Spleen (tissue), 11 donors: ENCODE data around the gene DCP2. TPM values are rescaled to one million over a fixed set of nuclear protein-coding genes. Genes with fewer than 3 reads are reported as not detected.

ENCODE experiments used
- DNase-seq: peaks from one replicate; pipeline ENCODE4 v3.0.0-alpha.2; 2020
- H3K27ac ChIP-seq, 8 donors: fragments of 200-600 bp; sonication (generic) in 7 of 8; 1 replicate in 4 of 8; 2 replicates in 4 of 8; pipeline versions ENCODE4 v1.5.0 to v1.8.0; 2016 to 2021; ENCODE audit warnings: inconsistent platforms in 4 of 8, mild to moderate bottlenecking in 4 of 8, moderate library complexity in 1 of 8
- H3K27me3 ChIP-seq, 7 donors: fragments of 200-600 bp; sonication (generic) in 6 of 7; replicated peaks in 1 of 7; 1 replicate in 4 of 7; 2 replicates in 3 of 7; pipeline versions ENCODE4 v1.5.0 to v1.8.0; 2016 to 2021; ENCODE audit warnings: inconsistent platforms in 3 of 7, mild to moderate bottlenecking in 1 of 7
- H3K36me3 ChIP-seq, 6 donors: fragments of 200-600 bp; sonication (generic) in 5 of 6; 1 replicate in 4 of 6; 2 replicates in 2 of 6; pipeline versions ENCODE4 v1.5.0 to v1.8.0; 2016 to 2021; ENCODE audit warnings: inconsistent platforms in 2 of 6
- H3K4me1 ChIP-seq, 6 donors: fragments of 200-600 bp; sonication (generic) in 5 of 6; 1 replicate in 3 of 6; 2 replicates in 3 of 6; pipeline versions ENCODE4 v1.5.0 to v1.8.0; 2016 to 2021; ENCODE audit warnings: inconsistent platforms in 3 of 6
- H3K4me3 ChIP-seq, 8 donors: fragments of 200-600 bp; sonication (generic) in 7 of 8; 1 replicate in 4 of 8; 2 replicates in 4 of 8; pipeline versions ENCODE4 v1.5.0 to v1.8.0; 2016 to 2021; ENCODE audit warnings: inconsistent platforms in 4 of 8, mild to moderate bottlenecking in 4 of 8, moderate library complexity in 2 of 8
- H3K9me3 ChIP-seq, 8 donors: fragments of 200-600 bp; sonication (generic) in 7 of 8; 1 replicate in 4 of 8; 2 replicates in 4 of 8; pipeline versions ENCODE4 v1.5.0 to v1.8.0; 2016 to 2021; ENCODE audit warnings: inconsistent platforms in 4 of 8
- POLR2A ChIP-seq, 3 donors: fragments of 450-650 bp; IDR thresholded peaks; one replicate each; pipeline ENCODE4 v1.5.1; 2017; ENCODE audit warnings: antibody characterized with exemption in 3 of 3, mild to moderate bottlenecking in 1 of 3
- POLR2AphosphoS5 ChIP-seq, 3 donors: sonication (generic); formaldehyde crosslinking; IDR thresholded peaks; one replicate each; pipeline ENCODE4 v1.5.1; 2017; ENCODE audit warnings: antibody characterized with exemption in 3 of 3
- WGBS, 5 donors: extraction: QIAGEN DNeasy Blood & Tissue Kit in 3 of 5; methylation state at CpG; one replicate each; pipeline versions ENCODE4 v1.1.5 to v1.1.7; 2013 to 2018; 5-methylcytosine and 5-hydroxymethylcytosine counted together
- intact Hi-C: fragments of 100-400 bp; cut with DNase I; formaldehyde crosslinking; loops from one replicate; pipeline ENCODE4 v1.15.0; 2023; ENCODE audit warnings: low total_unique reads
- polyA plus RNA-seq, 3 donors: library from polyadenylated mRNA; stranded (reverse); fragments of 200-250 nt; gene quantifications; one replicate each; pipeline ENCODE4 v1.2.1, GENCODE V29; 2013
- total RNA-seq, 7 donors: library from RNA; depleted of rRNA in 3 of 7; stranded (reverse); fragments of >200 nt in 3 of 7; fragmentation: NEBNext Ultra II Directional in 4 of 7; extraction: Animal tissue kit (Norgen Biotek cat#: 25700) in 4 of 7; gene quantifications; one replicate each; pipeline versions ENCODE4 v1.1.0 to v1.2.1, GENCODE V29; 2016 to 2021
- TF ChIP-seq, protein P1 (sequence below), 11 experiments: fragments of 200-600 bp in 7 of 11; fragments of 450-650 bp in 4 of 11; sonication (generic) in 4 of 11; IDR thresholded peaks in 8 of 11; conservative IDR thresholded peaks in 3 of 11; 1 replicate in 7 of 11; 2 replicates in 4 of 11; pipeline versions ENCODE4 v1.4.0 to v1.8.0; 2016 to 2021; ENCODE audit warnings: antibody characterized with exemption in 11 of 11, inconsistent platforms in 4 of 11, mild to moderate bottlenecking in 1 of 11
- donor health status: healthy with polysubstance abuse.
- donor health status: DM: no; HTN: no; CAD: no; lungs with moderate emphysema.
- donor health status: DM: no; HTN: no; CAD: no.
- donor health status: Bipolar disorder and iron deficiency.
- donor health status: healthy.
- donor health status: DM: no; HTN: no; CAD: no.
- donor health status: DM: yes; HTN: yes; CAD: no.

Gene DCP2
- total and polyA plus RNA-seq, 10 donors, result 17.5 to 110 (median 78.4) TPM

DNA sequence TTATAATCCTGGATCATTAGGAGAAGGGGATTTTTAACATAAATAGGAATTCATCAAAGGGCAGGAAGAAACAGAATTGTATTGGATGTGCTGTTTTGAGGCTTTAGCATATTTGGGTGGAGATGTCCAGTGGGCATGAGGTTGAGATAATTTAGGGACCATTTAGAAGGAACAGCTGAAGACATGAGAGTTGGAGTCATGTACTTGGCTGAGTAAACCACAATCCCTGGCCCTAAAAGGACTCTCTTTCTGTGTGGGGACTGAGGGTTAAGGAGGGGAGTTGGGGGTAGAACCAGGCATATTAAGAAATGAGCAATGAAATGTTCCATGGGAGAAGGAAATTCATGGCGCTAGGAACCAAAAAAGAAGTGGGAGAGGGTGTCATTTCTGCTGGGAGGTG is 61.5 kb downstream of the DCP2 start:
- Histone ChIP-seq H3K27me3 (no peaks in the 10 kb centered on the region), H3K27ac (no peak overlapping the region), H3K9me3 (no peaks in the 10 kb centered on the region), H3K36me3 (peaks cover 0 to 10% (median under 1%) of the 10 kb centered on the region in 6 donors), H3K4me3 (no peak overlapping the region), H3K4me1 (no peaks in the 10 kb centered on the region)
- no peak for DNase-seq
- 87 to 100% (median 92%) methylated on average over 1 of the region's 1 CpG for WGBS, 5 donors
- intact Hi-C loops, result no loop called here
- TF ChIP-seq POLR2AphosphoS5 (IDR thresholded peaks at IDR 0.05), result no peak
- TF ChIP-seq POLR2A (IDR thresholded peaks at IDR 0.05), result no peak
- TF ChIP-seq, protein P1, sequence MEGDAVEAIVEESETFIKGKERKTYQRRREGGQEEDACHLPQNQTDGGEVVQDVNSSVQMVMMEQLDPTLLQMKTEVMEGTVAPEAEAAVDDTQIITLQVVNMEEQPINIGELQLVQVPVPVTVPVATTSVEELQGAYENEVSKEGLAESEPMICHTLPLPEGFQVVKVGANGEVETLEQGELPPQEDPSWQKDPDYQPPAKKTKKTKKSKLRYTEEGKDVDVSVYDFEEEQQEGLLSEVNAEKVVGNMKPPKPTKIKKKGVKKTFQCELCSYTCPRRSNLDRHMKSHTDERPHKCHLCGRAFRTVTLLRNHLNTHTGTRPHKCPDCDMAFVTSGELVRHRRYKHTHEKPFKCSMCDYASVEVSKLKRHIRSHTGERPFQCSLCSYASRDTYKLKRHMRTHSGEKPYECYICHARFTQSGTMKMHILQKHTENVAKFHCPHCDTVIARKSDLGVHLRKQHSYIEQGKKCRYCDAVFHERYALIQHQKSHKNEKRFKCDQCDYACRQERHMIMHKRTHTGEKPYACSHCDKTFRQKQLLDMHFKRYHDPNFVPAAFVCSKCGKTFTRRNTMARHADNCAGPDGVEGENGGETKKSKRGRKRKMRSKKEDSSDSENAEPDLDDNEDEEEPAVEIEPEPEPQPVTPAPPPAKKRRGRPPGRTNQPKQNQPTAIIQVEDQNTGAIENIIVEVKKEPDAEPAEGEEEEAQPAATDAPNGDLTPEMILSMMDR (IDR thresholded peaks at IDR 0.05 in 8 of 11, conservative IDR thresholded peaks at IDR 0.05 in 3 of 11), result no peak

DNA sequence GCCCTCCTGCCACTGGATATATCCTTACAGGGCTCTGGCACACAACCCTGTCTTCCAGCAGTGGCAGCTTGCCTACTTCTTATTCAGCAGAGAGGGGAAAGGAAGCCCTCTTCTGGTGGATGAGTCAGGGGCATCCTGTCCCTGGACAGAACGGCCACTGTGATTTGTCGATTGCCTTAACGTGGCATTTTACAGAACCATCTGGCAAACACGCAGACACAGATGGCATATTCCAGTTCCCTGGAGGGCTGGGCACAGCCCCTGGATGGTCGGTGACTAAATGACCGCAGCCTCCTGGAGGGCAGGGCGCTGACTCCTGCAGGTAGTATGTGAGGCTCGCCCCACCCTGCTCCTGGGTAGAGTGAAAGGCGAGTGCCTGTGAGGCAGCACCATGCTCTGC is 62.1 kb downstream of the DCP2 start:
- intact Hi-C loops, result no loop called here
- no peaks in the 10 kb centered on the region for H3K27me3 ChIP-seq
- no peak overlapping the region for H3K4me3 ChIP-seq
- no peaks in the 10 kb centered on the region for H3K4me1 ChIP-seq
- TF ChIP-seq POLR2AphosphoS5 (IDR thresholded peaks at IDR 0.05), result no peak
- no peak for TF ChIP-seq POLR2A (IDR thresholded peaks at IDR 0.05)
- TF ChIP-seq, protein P1 (IDR thresholded peaks at IDR 0.05 in 8 of 11, conservative IDR thresholded peaks at IDR 0.05 in 3 of 11), result no peak
- no peak for DNase-seq
- WGBS, 5 donors, result 66 to 86% (median 75%) methylated on average over 8 to 9 of the region's 9 CpGs
- peaks cover 0 to 13% (median 4%) of the 10 kb centered on the region in 6 donors for H3K36me3 ChIP-seq
- H3K9me3 ChIP-seq, result no peaks in the 10 kb centered on the region
- no peak overlapping the region for H3K27ac ChIP-seq

DNA sequence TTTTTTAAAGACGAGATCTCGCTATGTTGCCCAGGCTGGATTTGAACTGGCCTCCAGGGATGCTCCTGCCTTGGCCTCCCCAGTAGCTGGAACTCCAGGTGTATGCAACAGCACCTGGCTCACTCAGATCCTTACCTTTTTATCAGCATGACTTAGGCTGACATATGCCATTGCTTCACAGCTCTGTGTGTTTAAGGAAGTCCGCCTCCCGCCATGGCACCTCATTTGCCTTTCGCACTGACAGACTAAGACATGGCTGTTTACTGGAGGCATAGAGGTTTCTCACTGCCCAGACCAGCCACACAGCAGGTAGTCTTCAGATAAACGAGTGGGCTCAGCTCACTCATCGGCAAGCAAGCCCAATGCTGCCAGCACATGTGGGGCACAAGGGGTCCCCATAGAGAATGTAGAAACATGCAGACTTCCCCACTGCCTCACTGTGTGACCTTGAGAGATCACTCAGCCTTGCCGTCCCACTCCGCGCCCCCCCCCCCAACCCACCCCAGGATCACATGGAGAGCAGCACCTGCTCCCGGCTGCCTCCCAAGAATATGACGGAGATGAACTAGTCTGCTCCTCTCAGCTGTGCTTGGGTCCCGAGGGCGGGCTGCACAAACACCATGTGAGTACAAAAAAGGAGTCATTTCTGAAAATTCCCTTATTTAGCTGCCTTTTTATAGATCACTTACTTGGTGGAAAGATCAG is 62.8 kb downstream of the DCP2 start:
- WGBS, 5 donors, result 84 to 92% (median 87%) methylated on average over 12 to 14 of the region's 14 CpGs

DNA sequence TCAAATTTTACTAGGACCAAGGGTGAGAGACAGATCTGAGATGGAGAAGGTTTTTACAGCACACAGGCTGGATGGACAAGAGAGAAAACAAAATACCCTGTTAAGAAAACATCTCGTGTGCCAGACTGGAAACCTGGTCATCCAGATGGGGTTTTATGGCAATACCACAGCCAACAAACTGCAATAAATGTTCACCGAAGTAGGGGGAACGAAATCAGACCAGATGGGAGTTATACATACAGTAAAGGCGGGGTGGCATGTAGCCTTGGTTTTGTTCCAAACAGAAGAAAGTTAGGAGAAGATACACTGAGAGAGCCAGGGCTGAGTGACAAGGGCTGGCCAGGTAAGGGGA is 63.3 kb downstream of the DCP2 start:
- Histone ChIP-seq H3K36me3 (peaks cover 0 to 13% (median 3%) of the 10 kb centered on the region in 6 donors), H3K27me3 (no peaks in the 10 kb centered on the region), H3K4me1 (no peaks in the 10 kb centered on the region), H3K27ac (no peak overlapping the region), H3K9me3 (no peaks in the 10 kb centered on the region), H3K4me3 (no peak overlapping the region)
- TF ChIP-seq POLR2AphosphoS5 (IDR thresholded peaks at IDR 0.05), result no peak
- TF ChIP-seq POLR2A (IDR thresholded peaks at IDR 0.05), result no peak
- TF ChIP-seq, protein P1 (IDR thresholded peaks at IDR 0.05 in 8 of 11, conservative IDR thresholded peaks at IDR 0.05 in 3 of 11), result no peak
- intact Hi-C loops, result no loop called here
- no peak for DNase-seq
- WGBS, 5 donors, result 84 to 93% (median 89%) methylated on average over 4 of the region's 4 CpGs

More for the DNA sequence above, 62.8 kb downstream of the DCP2 start:
- Histone ChIP-seq H3K9me3 (no peaks in the 10 kb centered on the region), H3K27me3 (no peaks in the 10 kb centered on the region), H3K27ac (no peak overlapping the region), H3K4me1 (no peaks in the 10 kb centered on the region), H3K4me3 (no peak overlapping the region), H3K36me3 (peaks cover 0 to 13% (median 4%) of the 10 kb centered on the region in 6 donors)
- DNase-seq, result no peak
- intact Hi-C loops, result no loop called here
- TF ChIP-seq, protein P1 (IDR thresholded peaks at IDR 0.05 in 8 of 11, conservative IDR thresholded peaks at IDR 0.05 in 3 of 11), result no peak
- no peak for TF ChIP-seq POLR2A (IDR thresholded peaks at IDR 0.05)
